ENCODE results near the gene HNRNPU. TPM values are rescaled to one million over a fixed set of nuclear protein-coding genes. Genes with fewer than 3 reads are reported as not detected.
A peak's percentile ranks its signal among the peaks of the same experiment; 100 is the strongest.

Gene HNRNPU
- total RNA-seq, 4 donors from 2014 or later, result 325 to 565 (median 451) TPM

DNA sequence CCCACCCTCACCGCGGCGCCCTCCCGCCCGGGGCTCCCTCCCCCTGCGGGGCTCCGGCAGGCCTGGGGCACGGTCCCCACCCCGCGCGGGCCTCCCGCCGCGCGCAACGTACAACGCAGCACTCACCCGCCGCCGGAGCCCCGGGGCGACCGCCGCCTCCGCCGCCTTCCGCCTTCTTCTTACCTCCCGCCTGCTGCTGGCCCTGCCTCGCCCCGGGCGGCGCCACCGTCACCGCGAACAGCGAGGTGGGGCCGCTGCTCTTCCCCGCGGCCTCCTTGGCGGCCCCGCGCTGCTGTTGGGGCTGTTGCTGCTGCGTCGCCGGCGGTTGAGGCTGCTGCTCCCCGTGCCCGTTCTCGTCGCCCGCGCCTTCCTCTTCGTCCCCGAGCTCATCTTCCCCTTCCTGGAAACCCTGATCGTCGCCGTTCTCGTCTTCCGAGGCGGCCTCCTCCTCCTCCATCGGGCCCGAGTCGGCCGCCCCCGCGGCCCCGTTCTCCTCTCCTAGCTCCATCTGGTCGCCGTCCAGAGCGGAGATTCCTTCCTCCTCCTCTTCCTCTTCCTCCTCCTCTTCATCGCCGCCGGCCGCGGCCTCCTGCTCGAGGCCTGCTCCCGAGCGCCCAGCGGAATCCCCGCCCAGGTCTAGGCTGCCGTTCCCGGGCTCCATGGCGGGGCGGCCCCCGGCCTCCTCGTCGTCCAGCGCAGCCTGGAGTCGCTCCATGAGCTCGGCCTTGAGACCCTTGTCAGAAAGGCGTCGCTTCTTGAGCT, 671 bp downstream of the HNRNPU start:
- ATAC-seq (ENCODE audit: low FRiP score), result peak; percentile 0
- DNase-seq (ENCODE audit: low spot score), result no peak
- TF ChIP-seq, protein P1, sequence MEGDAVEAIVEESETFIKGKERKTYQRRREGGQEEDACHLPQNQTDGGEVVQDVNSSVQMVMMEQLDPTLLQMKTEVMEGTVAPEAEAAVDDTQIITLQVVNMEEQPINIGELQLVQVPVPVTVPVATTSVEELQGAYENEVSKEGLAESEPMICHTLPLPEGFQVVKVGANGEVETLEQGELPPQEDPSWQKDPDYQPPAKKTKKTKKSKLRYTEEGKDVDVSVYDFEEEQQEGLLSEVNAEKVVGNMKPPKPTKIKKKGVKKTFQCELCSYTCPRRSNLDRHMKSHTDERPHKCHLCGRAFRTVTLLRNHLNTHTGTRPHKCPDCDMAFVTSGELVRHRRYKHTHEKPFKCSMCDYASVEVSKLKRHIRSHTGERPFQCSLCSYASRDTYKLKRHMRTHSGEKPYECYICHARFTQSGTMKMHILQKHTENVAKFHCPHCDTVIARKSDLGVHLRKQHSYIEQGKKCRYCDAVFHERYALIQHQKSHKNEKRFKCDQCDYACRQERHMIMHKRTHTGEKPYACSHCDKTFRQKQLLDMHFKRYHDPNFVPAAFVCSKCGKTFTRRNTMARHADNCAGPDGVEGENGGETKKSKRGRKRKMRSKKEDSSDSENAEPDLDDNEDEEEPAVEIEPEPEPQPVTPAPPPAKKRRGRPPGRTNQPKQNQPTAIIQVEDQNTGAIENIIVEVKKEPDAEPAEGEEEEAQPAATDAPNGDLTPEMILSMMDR (IDR thresholded peaks at IDR 0.05), result no peak

DNA sequence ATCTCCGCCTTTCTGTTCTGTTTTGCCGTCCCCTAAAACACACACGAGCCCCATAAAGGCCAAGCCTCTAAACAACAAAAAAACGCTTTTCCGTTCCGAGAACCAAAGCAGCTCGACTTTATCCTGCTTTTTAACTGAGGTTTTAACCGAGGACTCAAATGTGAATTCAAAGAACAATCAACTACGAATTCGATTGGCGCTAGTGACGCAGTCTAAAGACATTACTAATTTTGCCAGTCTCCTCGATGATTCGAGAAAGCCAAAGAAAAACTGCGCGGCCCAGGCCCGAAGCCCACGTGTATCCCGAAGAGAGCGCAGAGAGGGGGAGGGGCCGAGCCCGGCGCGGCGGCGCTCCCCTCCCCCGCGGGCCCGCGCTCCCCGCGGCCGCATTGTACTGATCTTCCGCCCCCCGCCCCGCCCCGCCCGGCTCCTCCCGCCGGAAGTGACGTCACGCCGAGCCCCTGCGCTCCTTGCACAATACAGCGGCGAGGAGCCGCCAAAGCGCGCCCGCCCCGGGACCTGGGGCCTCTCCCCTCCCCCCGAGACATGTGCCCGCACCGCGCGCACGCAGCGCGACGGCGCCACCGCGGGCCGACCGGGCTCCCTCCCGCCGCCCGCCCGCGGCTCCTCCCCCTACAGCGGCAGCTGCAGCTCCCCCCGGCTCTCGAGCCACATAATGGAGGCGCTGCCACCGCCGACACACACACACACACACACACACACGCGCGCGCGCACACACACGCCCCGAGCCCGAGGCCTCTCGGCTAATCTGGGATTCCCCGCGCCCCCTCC, 1.4 kb downstream of the HNRNPU start:
- TF ChIP-seq, protein P1 (IDR thresholded peaks at IDR 0.05), result no peak
- DNase-seq (ENCODE audit: low spot score) (peak; percentile 95), ATAC-seq (ENCODE audit: low FRiP score) (peak; percentile 79)

- no peak for ATAC-seq (ENCODE audit: low FRiP score)
- no peak for DNase-seq (ENCODE audit: low spot score)
- TF ChIP-seq, protein P1 (IDR thresholded peaks at IDR 0.05), result no peak
These were observed 2.0 kb downstream of the HNRNPU start for GRCh38 chr1:244862354-244862698.

- ATAC-seq (ENCODE audit: low FRiP score), result no peak
- no peak for DNase-seq (ENCODE audit: low spot score)
- TF ChIP-seq, protein P1 (IDR thresholded peaks at IDR 0.05), result no peak
These were observed 2.7 kb downstream of the HNRNPU start for GRCh38 chr1:244861683-244862082.

GRCh38 chr1:244860914-244861610, 3.3 kb downstream of the HNRNPU start:
- TF ChIP-seq, protein P1 (IDR thresholded peaks at IDR 0.05), result no peak
- DNase-seq (ENCODE audit: low spot score) (no peak), ATAC-seq (ENCODE audit: low FRiP score) (no peak)

GRCh38 chr1:244860078-244860477, 4.3 kb downstream of the HNRNPU start:
- DNase-seq (ENCODE audit: low spot score), result no peak
- ATAC-seq (ENCODE audit: low FRiP score), result no peak
- TF ChIP-seq, protein P1 (IDR thresholded peaks at IDR 0.05), result no peak

All from omental fat pad (tissue), 4 donors.